Measurements from ENCODE around the gene ASTN2.

The ASTN2 gene

GRCh38 chr9:116549786-116550660 lies 864.8 kb downstream of the ASTN2 start:
- no peak for DNase-seq (ENCODE audit: low read depth in 2 of 3, low spot score in 1 of 3)

DNA sequence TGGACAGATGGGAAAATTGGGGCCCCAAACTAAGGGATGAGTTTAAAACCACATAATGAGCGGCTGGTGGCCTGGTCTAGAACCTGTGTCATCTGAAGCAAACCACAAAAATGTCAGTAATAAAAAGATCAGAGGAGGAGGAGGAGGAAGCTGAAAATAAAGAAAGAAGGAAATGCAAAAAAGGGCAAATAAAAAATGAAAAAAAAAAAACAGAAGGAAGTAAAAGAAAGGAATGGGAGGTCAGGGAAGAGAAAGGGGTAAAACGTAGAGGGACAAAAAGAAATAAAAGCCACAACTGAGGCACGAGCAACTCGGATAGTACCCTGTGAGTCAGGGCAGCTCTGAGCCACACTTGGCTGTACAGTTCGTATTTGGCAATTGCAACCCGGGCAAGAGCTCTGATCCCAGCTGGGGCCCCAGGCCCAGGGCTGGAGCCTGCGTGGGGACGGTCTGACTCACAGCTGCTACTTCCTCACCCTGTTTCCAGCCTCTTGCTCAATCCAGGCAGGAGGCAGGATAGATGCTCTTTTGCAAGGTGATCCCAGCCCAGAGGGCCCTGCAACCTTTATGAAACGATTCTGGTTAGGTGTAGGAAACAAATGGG lies 865.7 kb downstream of the ASTN2 start:
- no peak for DNase-seq (ENCODE audit: low read depth in 2 of 3, low spot score in 1 of 3)

DNA sequence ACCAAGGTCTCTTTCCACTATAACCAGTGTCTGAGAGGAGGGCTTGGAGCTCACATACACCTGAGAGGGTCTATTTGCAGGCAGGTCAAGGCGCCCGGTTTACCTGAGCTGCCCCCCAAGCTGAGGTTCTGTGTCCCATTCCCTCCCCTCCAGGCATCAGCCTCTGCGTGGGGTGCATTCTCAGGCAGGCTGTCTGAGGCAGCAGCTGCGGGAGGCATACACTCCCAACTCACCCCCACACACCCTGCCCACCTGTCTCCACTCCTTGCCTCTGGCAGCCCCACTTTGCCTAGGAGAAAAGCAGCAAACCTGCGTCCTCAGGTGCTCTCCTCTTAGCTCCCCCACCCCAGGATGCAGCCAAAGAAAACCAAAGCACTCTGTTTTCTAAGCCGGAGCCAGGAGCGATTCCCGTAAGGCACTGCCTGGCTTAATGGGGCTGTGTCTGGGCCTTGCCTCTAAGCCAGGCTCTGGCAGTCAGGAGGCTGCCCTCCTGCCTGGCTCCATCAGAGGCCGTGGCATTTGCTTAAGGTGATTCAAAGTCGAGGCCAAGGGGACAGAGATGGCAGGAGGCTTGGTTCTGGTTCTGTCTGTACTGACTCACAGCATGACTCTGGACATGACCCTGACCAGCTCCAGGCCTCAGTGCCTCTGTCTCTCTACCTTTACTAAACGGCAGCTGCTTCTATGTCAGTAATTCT lies 867.0 kb downstream of the ASTN2 start:
- DNase-seq (ENCODE audit: low read depth in 2 of 3, low spot score in 1 of 3): no peak

DNA sequence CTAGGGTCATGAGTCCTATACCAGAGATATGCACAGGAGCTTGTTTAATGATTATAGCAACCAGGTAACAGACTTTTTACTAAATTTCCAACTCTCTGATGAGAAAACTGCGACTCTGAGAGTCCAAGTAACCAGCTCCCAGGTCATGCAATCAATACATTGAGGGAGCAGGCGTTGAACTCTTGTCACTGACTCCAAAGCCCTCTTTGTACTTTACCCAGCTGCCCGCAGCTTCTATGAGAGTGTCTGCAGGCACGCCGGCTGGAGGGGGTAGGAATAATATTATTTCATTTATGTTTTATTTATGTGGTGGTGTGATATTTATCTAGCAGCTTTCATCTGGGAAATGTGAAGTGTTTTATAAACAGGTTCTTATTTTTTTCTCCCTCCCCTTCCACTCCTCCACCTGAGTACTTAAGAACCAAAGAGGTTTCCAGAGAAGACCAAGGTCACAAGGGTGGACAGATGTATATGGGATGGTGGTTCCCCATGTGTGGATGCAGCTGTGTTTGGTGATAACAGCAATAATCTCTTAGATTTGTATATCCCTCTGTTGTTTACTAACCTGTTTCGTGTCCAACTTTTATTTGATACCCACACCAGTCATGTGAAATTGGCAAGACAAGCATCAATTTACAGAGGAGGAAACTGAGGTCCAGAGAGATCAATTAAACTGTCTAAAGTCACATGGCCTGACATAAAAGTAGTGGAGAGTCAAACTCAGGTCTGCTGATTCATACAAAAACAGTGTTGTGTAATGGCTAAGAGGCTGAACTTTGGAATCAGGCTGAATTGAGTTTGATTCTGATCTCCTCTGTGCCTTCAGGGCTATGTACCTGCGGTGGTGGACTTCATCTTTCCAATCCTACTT lies 867.9 kb downstream of the ASTN2 start:
- DNase-seq (ENCODE audit: low read depth in 2 of 3, low spot score in 1 of 3): no peak

- DNase-seq (ENCODE audit: low read depth in 2 of 3, low spot score in 1 of 3): no peak
These were observed 870.0 kb downstream of the ASTN2 start for GRCh38 chr9:116544896-116545295.

GRCh38 chr9:116543731-116544400 lies 871.0 kb downstream of the ASTN2 start:
- DNase-seq (ENCODE audit: low read depth in 2 of 3, low spot score in 1 of 3): no peak

- DNase-seq (ENCODE audit: low read depth in 2 of 3, low spot score in 1 of 3): no peak
These were observed 873.5 kb downstream of the ASTN2 start for GRCh38 chr9:116541402-116541801.

DNA sequence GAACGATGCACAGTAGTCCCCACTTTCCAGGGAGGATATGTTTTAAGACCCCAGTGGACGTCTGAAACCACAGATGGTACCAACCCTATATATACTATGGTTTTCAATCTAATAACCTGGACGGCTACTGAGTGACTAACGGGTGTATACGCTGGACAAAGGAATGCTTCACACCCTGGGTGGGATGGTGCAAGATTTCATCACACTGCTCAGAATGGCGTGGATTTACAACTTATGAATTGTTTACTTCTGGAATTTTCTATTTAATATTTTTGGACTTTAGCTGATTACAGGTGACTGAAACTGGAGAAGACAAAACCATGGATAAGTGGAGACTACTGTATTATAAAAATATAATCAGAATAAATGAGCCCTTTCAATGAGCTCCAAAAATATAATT lies 875.3 kb downstream of the ASTN2 start:
- DNase-seq (ENCODE audit: low read depth in 2 of 3, low spot score in 1 of 3): no peak

GRCh38 chr9:116525611-116526010 lies 889.2 kb downstream of the ASTN2 start:
- DNase-seq (ENCODE audit: low read depth in 2 of 3, low spot score in 1 of 3): no peak

- DNase-seq (ENCODE audit: low read depth in 2 of 3, low spot score in 1 of 3): no peak
These were observed 889.9 kb downstream of the ASTN2 start for GRCh38 chr9:116524778-116525470.

DNA sequence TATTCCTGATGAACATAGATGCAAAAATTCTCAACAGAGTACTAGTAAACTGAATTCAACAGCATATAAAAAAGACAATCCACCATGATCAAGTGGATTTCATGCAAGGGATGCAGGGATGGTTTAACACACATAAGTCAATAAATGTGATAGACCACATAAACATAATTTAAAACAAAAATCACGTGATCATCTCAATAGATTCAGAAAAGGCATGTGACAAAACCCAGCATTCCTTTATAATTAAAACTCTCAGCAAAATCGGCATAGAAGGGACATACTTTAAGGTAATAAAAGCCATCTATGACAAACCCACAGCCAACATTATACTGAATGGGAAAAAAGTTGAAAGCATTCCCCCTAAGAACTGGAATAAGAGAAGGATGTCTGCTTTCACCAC lies 894.6 kb downstream of the ASTN2 start:
- DNase-seq (ENCODE audit: low read depth in 2 of 3, low spot score in 1 of 3): no peak

DNA sequence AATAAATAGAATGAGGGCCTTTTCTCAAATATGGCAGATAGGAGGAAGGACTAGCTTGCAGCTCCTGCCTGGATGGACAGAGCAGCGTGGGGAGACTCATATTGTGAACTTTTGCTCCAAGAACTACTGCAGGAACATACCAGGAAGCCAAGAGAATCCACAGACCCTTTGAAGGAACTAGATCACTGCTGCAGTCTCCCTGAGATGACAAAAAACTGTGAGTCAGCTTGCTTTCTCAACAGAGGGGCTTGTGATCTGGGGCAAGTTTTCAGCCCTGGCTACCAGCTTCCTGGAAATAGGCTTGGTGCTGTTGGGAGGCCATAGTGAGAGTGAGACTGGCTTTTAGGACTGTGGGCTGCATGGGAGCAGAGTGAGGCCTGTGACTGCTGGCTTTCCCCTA lies 898.4 kb downstream of the ASTN2 start:
- no peak for DNase-seq (ENCODE audit: low read depth in 2 of 3, low spot score in 1 of 3)

GRCh38 chr9:116515541-116515940 lies 899.3 kb downstream of the ASTN2 start:
- no peak for DNase-seq (ENCODE audit: low read depth in 2 of 3, low spot score in 1 of 3)

DNA sequence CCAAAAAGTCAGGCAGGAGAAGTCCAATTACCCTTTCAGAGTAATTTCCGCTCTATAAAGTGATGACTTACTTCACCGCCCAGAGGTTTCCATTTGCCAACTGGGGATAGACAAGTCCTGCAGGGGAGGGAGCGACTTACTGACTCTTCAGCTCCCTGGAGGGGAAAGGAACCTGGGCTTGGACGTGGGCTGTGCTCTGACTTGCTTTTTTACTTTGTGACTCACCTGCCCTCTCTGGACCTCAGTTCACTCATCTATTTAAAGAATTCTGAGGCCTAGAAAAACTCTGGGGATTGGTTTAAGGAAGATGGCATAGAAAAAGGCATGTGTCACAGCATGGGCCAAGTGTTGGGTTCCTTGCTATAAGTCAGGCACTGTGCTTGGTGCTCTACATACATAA lies 908.2 kb downstream of the ASTN2 start:
- DNase-seq (ENCODE audit: low read depth in 2 of 3, low spot score in 1 of 3): no peak

GRCh38 chr9:116504893-116505480 lies 909.9 kb downstream of the ASTN2 start:
- no peak for DNase-seq (ENCODE audit: low read depth in 2 of 3, low spot score in 1 of 3)

DNA sequence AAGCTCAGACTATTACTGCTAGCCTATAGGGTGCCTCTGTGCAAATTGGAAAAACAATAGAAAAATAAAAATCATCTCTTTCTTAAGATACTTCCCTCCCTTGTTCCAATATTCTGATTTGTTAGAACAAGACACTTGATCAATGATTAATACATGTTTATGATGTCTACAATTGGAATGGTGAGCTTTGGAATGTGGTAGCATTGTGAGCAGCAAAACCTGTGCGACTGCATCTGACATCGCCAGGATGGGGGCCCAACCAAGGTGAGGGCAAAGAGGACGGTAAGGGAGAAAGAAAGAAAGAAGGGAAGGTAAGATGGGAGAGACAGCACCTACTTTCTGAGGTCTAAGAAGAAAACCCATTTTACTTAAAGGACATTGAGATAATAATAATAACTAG lies 910.8 kb downstream of the ASTN2 start:
- DNase-seq (ENCODE audit: low read depth in 2 of 3, low spot score in 1 of 3): no peak

DNA sequence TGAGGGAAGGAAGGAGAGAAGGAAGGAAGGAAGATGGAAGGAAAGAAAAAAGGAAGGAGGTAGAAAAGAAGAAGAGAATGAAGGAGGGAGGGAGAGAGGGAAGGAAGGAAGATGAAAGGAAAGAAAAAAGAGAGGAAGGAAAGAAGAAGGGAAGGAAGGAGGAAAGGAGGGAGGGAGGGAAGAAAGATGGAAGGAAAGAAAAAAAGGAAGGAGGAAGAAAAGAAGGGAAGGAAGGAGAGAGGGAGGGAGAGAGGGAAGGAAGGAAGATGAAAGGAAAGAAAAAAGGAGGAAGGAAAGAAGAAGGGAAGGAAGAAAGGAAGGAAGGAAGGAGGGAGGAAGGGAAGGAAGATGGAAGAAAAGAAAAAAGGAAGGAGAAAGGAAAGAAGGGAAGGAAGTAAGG lies 912.1 kb downstream of the ASTN2 start:
- DNase-seq (ENCODE audit: low read depth in 2 of 3, low spot score in 1 of 3): no peak

DNA sequence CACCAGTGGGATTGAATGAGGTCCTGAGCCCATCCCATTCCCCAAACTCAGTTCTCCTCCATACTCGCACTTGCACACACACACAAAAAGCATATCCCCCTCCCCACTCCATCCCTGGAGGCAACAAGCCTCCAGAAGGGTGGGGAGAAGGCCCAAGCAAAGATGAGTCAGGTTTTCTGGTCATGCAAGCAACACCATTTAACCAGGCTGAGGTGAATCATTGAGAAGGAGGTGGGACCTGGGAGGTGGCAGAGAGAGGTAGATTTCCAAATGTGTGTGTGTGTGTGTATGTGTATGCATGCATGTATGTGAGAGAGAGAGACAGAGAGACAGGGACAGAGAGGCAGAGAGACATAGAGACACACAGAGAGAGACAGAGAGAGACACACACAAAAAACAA lies 913.0 kb downstream of the ASTN2 start:
- no peak for DNase-seq (ENCODE audit: low read depth in 2 of 3, low spot score in 1 of 3)

DNA sequence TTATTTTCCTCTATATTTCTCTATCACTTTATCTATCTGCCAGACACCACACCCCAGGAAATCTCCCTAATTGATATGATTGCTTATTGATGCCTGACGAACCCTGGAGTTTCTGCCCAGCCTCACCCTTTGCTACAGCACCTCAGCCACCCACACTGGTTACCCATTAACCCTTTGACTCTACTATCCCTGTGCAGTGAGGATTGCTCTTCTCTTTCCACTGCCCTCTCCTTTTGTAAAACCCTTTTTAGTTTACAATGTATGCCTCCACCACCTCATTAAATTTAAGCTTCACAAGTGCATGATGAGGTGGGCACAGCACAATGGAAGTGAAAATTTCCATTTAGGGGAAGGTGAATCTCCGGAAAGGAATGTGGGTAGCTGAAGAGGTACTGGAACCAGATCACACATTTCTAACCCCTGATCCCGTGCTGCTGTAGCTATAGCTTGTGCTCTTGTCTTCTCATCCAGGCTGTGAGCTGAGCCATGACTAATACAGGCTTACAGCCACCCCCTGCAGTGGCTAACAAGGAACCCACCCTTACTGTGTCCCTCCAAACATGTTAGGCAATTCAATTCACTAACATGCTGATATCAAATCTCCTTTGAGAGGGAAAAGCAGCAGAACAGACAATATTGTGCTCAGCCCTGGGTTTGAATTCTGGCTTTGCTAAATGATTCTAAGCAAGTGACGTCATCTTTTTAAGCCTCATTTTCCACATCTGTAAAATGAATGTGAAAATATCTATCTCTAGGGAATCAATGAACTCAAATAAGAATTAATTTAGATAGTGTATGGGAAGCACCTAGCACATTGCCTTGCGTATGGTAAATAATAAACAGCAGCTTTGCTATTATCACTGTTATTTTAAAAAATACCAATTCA lies 914.6 kb downstream of the ASTN2 start:
- no peak for DNase-seq (ENCODE audit: low read depth in 2 of 3, low spot score in 1 of 3)
